Caco-2 (cell line): ENCODE measurements around the gene PRR36. TPM values are rescaled to one million over a fixed set of nuclear protein-coding genes. Genes with fewer than 3 reads are reported as not detected.

Experiments
- BruUV-seq: library from RNA; stranded (reverse); fragments of 400-500 nt; replicated peaks from 2 replicates; lab custom pipeline; 2021; lab: Mats Ljungman, UMichigan
- CTCF ChIA-PET: fragments of 300-600 bp; sonication (Branson Sonifier 250); formaldehyde crosslinking; loops from one replicate; lab custom pipeline; 2022; ENCODE audit warnings: antibody characterized with exemption; lab: Charles Lee
- POLR2A ChIA-PET: fragments of 300-600 bp; sonication (Branson Sonifier 250); formaldehyde crosslinking; loops from one replicate; lab custom pipeline; 2022; ENCODE audit warnings: antibody characterized with exemption; lab: Charles Lee
- DNase-seq, 2 experiments: peaks; one replicate each; pipeline versions ENCODE4 v3.0.0 to v3.0.0-alpha.2; 2020 to 2022
- H3K27me3 ChIP-seq: replicated peaks from 2 replicates; pipeline ENCODE4 v1.6.0; 2011; ENCODE audit warnings: low read length; ENCODE audit not compliant: control insufficient read depth, insufficient read depth
- H3K36me3 ChIP-seq: 2 replicates; pipeline ENCODE4 v1.5.1; 2011; ENCODE audit warnings: low read length; ENCODE audit not compliant: control insufficient read depth, insufficient read depth
- H3K4me1 ChIP-seq: fragments of 250-450 bp; sonication (Bioruptor Pico); 2 replicates; pipeline ENCODE4 v1.5.1; 2020; ENCODE audit warnings: mild to moderate bottlenecking
- H3K4me3 ChIP-seq: 2 replicates; pipeline ENCODE4 v1.5.1; 2011; ENCODE audit warnings: low read depth, mild to moderate bottlenecking, control low read depth, low read length
- H3K9me3 ChIP-seq: fragments of 250-450 bp; sonication (Bioruptor Pico); 2 replicates; pipeline ENCODE4 v1.5.1; 2020; ENCODE audit warnings: mild to moderate bottlenecking, moderate library complexity
- H3K27ac Mint-ChIP-seq: one replicate; pipeline ENCODE4 v1.8.0; 2022; ENCODE audit warnings: mixed read lengths; ENCODE audit not compliant: unreplicated experiment
- H3K27me3 Mint-ChIP-seq: one replicate; pipeline ENCODE4 v1.8.0; 2022; ENCODE audit warnings: mixed read lengths; ENCODE audit not compliant: insufficient read depth, unreplicated experiment
- H3K36me3 Mint-ChIP-seq: one replicate; pipeline ENCODE4 v1.8.0; 2022; ENCODE audit warnings: mild to moderate bottlenecking, mixed read lengths; ENCODE audit not compliant: insufficient read depth, unreplicated experiment
- H3K4me1 Mint-ChIP-seq: one replicate; pipeline ENCODE4 v1.8.0; 2022; ENCODE audit warnings: low read depth, mixed read lengths; ENCODE audit not compliant: unreplicated experiment
- H3K4me3 Mint-ChIP-seq: one replicate; pipeline ENCODE4 v1.8.0; 2022; ENCODE audit warnings: mild to moderate bottlenecking, moderate library complexity, mixed read lengths; ENCODE audit not compliant: unreplicated experiment
- H3K9me3 Mint-ChIP-seq: one replicate; pipeline ENCODE4 v1.8.0; 2022; ENCODE audit warnings: mixed read lengths; ENCODE audit not compliant: unreplicated experiment
- intact Hi-C: fragments of 100-400 bp; cut with micrococcal nuclease; formaldehyde crosslinking; loops from one replicate; pipeline ENCODE4 v1.10.0; 2022; ENCODE audit not compliant: unreplicated experiment
- total RNA-seq: library from RNA; stranded (reverse); gene quantifications from 2 replicates; pipeline ENCODE4 v1.2.3, GENCODE V29; 2022
- TF ChIP-seq, protein P1 (sequence below), 2 experiments: fragments of 200-600 bp in 1 of 2; IDR thresholded peaks; 1 replicate in 1 of 2; 2 replicates in 1 of 2; pipeline versions ENCODE4 v1.5.1 to v1.8.0; 2011 to 2022; ENCODE audit warnings: antibody characterized with exemption in 1 of 2, control low read depth in 1 of 2, inconsistent platforms in 1 of 2, low read depth in 1 of 2, low read length in 1 of 2, mild to moderate bottlenecking in 1 of 2, moderate library complexity in 1 of 2; ENCODE audit not compliant: insufficient read depth in 1 of 2, severe bottlenecking in 1 of 2, unreplicated experiment in 1 of 2

Gene PRR36
- total RNA-seq, 1 experiment from 2014 or later, result 3.7 TPM

DNA sequence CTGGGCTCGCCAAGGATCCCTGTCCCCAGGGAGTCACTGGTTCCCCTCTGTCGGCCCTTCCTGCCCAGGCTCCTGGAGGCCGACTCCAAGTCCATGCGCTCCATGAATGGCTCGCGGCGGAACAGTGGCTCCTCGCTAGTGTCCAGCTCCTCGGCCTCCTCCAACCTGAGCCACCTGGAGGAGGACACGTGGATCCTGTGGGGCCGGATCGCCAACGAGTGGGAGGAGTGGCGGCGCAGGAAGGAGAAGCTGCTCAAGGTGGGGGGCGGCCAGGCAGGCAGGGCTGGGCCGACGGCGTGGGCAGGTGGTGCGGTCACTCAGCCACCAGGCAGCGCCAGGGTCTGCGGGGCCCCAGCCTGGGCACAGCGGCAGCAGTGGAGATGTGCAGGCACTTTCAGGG, 26.5 kb downstream of the PRR36 start:
- ChIA-PET POLR2A (no interaction called here), CTCF (no interaction called here)
- H3K36me3 Mint-ChIP-seq, result no peaks in the 10 kb centered on the region
- Histone ChIP-seq H3K27me3 (no peaks in the 10 kb centered on the region), H3K4me1 (no peaks in the 10 kb centered on the region), H3K36me3 (no peaks in the 10 kb centered on the region), H3K9me3 (no peaks in the 10 kb centered on the region), H3K4me3 (no peak overlapping the region)
- no peak overlapping the region for H3K4me3 Mint-ChIP-seq
- H3K9me3 Mint-ChIP-seq, result no peaks in the 10 kb centered on the region
- no peaks in the 10 kb centered on the region for H3K27me3 Mint-ChIP-seq
- no peak overlapping the region for H3K27ac Mint-ChIP-seq
- TF ChIP-seq, protein P1, sequence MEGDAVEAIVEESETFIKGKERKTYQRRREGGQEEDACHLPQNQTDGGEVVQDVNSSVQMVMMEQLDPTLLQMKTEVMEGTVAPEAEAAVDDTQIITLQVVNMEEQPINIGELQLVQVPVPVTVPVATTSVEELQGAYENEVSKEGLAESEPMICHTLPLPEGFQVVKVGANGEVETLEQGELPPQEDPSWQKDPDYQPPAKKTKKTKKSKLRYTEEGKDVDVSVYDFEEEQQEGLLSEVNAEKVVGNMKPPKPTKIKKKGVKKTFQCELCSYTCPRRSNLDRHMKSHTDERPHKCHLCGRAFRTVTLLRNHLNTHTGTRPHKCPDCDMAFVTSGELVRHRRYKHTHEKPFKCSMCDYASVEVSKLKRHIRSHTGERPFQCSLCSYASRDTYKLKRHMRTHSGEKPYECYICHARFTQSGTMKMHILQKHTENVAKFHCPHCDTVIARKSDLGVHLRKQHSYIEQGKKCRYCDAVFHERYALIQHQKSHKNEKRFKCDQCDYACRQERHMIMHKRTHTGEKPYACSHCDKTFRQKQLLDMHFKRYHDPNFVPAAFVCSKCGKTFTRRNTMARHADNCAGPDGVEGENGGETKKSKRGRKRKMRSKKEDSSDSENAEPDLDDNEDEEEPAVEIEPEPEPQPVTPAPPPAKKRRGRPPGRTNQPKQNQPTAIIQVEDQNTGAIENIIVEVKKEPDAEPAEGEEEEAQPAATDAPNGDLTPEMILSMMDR (IDR thresholded peaks at IDR 0.05; ENCODE audit: insufficient read depth in 1 of 2, low read depth in 1 of 2, low read length in 1 of 2, severe bottlenecking in 1 of 2, unreplicated experiment in 1 of 2), result no peak
- BruUV-seq, result no TSS peak
- DNase-seq, result no peak
- no peaks in the 10 kb centered on the region for H3K4me1 Mint-ChIP-seq
- intact Hi-C loops, result no loop called here

DNA sequence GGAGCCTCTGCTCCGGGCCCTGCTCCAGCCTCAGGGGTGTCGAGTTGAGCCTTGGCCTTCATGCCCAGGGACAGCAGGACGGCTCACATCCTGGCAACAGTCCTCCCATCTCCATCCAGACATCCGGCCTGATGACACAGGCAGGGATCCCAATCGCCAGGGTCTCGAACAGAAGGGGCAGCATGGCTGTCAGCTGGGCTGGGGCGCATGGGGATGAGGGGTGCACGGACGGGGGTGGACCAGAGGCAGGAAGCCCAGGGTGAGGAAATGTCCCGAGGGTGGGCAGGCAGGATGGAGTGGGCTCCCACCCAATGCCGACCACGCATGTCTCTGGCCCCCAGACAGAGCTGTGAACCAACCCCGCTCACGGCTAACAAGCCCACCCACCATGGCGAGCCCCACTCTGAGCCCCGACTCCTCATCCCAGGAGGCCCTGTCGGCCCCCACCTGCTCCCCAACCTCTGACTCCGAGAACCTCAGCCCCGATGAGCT, 28.0 kb downstream of the PRR36 start:
- no peaks in the 10 kb centered on the region for H3K9me3 ChIP-seq
- Mint-ChIP-seq H3K9me3 (no peaks in the 10 kb centered on the region), H3K27ac (no peak overlapping the region), H3K27me3 (no peaks in the 10 kb centered on the region), H3K4me3 (no peak overlapping the region), H3K36me3 (no peaks in the 10 kb centered on the region), H3K4me1 (no peaks in the 10 kb centered on the region)
- H3K36me3 ChIP-seq, result no peaks in the 10 kb centered on the region
- H3K4me3 ChIP-seq, result no peak overlapping the region
- H3K4me1 ChIP-seq, result no peaks in the 10 kb centered on the region
- TF ChIP-seq, protein P1 (IDR thresholded peaks at IDR 0.05; ENCODE audit: insufficient read depth in 1 of 2, low read depth in 1 of 2, low read length in 1 of 2, severe bottlenecking in 1 of 2, unreplicated experiment in 1 of 2), result no peak
- BruUV-seq, result no TSS peak
- no peak for DNase-seq
- ChIA-PET CTCF (no interaction called here), POLR2A (no interaction called here)
- H3K27me3 ChIP-seq, result no peaks in the 10 kb centered on the region
- intact Hi-C loops, result no loop called here

DNA sequence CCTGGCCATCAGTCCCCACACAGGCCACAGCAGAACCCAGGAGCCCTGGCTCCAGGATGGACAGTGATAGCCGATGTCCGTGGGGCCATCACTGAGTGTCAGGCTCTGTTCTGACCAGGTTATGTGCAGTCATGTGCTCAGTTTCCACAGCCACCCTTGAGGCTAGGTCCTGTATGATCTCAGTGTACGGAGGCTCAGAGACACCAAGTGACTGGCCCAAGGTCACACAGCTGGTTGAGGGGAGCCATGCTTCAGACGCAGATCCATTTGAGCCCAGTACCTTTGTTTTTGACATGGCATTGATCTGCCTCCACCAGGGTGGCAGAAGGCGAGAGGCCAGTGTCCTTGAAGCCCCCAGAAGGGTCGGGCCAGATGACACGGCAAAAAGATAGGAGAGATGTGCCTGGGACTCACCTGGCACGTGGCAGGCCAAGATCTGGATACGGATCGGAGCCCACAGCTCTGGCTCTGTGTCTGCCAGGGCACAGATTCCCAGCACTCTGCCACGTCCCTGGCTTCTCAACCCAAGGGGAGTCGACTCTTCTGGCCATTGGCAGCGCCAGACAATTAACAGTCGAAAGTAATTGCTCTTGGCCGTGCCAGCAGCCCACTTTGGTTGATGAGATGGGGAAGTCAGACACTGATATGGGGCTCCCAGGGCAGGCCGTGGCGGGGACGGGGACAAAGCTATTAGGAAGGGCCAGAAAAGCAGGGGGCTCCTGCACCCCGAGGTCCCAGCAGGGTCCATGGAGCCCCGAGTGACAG, 28.6 kb downstream of the PRR36 start:
- Mint-ChIP-seq H3K9me3 (no peaks in the 10 kb centered on the region), H3K4me1 (no peaks in the 10 kb centered on the region), H3K36me3 (no peaks in the 10 kb centered on the region), H3K4me3 (no peak overlapping the region), H3K27ac (no peak overlapping the region), H3K27me3 (no peaks in the 10 kb centered on the region)
- Histone ChIP-seq H3K36me3 (no peaks in the 10 kb centered on the region), H3K4me3 (no peak overlapping the region), H3K4me1 (no peaks in the 10 kb centered on the region), H3K9me3 (no peaks in the 10 kb centered on the region), H3K27me3 (no peaks in the 10 kb centered on the region)
- intact Hi-C loops, result no loop called here
- ChIA-PET POLR2A (no interaction called here), CTCF (no interaction called here)
- TF ChIP-seq, protein P1 (IDR thresholded peaks at IDR 0.05; ENCODE audit: insufficient read depth in 1 of 2, low read depth in 1 of 2, low read length in 1 of 2, severe bottlenecking in 1 of 2, unreplicated experiment in 1 of 2), result no peak
- no peak for DNase-seq
- BruUV-seq, result no TSS peak
